HepG2 (cell line): ENCODE measurements around the gene SS18L1. TPM values are rescaled to one million over a fixed set of nuclear protein-coding genes. Genes with fewer than 3 reads are reported as not detected.

Source experiments
- AKAP8 ChIP-seq: sonication (generic); formaldehyde crosslinking; IDR thresholded peaks from 2 replicates; pipeline ENCODE4 v1.5.1; 2020; ENCODE audit warnings: mild to moderate bottlenecking, missing genetic modification reagents
- NRL ChIP-seq: sonication (generic); formaldehyde crosslinking; IDR thresholded peaks from 2 replicates; pipeline ENCODE4 v1.5.0; 2020; ENCODE audit warnings: missing genetic modification reagents, mild to moderate bottlenecking, moderate library complexity, borderline replicate concordance
- ZSCAN21 ChIP-seq: sonication (generic); formaldehyde crosslinking; IDR thresholded peaks from 2 replicates; pipeline ENCODE4 v1.8.0; 2022; ENCODE audit warnings: mild to moderate bottlenecking, missing genetic modification reagents, moderate library complexity, borderline replicate concordance
- polyA plus RNA-seq, 8 experiments: library from polyadenylated mRNA; depleted of rRNA in 3 of 8; stranded (reverse) in 7 of 8; unstranded in 1 of 8; fragments of >200 nt; fragmentation: Illumina TruSeq in 4 of 8; extraction: Trizol in 4 of 8; gene quantifications; 2 replicates each; pipeline versions ENCODE4 v1.2.1 to v1.2.3, GENCODE V29; 2011 to 2016; ENCODE audit warnings: low read depth in 4 of 8, missing spikeins in 1 of 8, mixed read lengths in 1 of 8; ENCODE audit not compliant: insufficient read depth in 1 of 8
- total RNA-seq, 5 experiments: library from RNA; depleted of rRNA; stranded (reverse); fragments of >200 nt; fragmentation: Illumina TruSeq; extraction: Trizol; gene quantifications; 2 replicates each; pipeline ENCODE4 v1.2.3, GENCODE V29; 2016; ENCODE audit warnings: low read depth in 1 of 5
- TF ChIP-seq, protein P1 (sequence below): sonication (generic); formaldehyde crosslinking; IDR thresholded peaks from 2 replicates; pipeline ENCODE4 v1.4.0; 2020; ENCODE audit warnings: missing genetic modification reagents
- TF ChIP-seq, protein P2 (sequence below): sonication (generic); formaldehyde crosslinking; IDR thresholded peaks from 2 replicates; pipeline ENCODE4 v1.5.0; 2020; ENCODE audit warnings: mild to moderate bottlenecking, missing genetic modification reagents, borderline replicate concordance

Gene SS18L1
- total and polyA plus RNA-seq, 2 of the 13 experiments (the other 11 are each of a cell fraction or from before 2014, with no cell fraction given) = 17.8 to 27.6 TPM

DNA sequence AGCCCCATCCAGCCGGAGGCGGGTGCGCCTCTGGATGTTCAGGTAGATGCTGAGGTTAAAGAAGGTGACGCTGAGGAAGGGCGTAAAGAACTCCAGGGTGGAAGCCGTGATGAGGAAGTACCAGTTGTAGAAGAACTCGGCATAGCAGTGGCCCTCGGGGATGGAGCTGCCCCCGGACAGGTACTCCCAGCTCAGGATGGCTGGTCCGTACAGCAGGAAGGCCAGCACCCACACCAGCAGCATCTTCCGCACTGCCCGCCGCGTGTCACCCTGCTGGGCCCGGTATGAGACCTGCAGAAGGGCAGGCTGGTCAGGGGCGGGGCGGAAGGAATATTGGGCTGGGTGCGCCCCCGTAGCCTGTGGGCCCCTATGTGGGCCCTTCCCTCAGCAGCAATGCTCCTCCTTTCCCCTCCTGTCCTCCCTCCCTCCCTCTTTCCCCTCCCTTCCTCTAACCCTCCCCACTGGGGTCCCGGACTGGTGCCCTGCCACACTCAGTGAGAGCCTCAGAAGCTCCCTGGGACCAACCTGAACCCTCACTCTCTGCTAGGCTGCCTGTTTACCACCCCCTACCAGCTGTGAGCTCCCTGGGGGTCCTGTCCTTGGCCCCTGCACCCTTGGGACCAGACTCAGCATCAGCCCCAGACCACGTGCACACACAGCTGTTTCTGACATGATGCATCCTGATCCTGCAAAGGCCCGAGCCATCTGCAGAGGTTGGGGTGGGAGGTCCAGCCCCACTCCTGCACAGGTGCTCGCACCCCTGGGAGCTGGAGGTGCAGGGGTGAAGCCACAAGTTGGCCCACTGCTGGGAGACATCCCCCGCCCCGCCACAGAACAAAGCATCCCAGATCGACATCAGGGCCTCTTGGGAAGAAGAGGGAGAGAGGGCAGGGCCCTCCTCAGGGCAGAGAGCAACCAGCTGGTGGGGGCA, 73.3 kb downstream of the SS18L1 start (continued):
- TF ChIP-seq, protein P1, sequence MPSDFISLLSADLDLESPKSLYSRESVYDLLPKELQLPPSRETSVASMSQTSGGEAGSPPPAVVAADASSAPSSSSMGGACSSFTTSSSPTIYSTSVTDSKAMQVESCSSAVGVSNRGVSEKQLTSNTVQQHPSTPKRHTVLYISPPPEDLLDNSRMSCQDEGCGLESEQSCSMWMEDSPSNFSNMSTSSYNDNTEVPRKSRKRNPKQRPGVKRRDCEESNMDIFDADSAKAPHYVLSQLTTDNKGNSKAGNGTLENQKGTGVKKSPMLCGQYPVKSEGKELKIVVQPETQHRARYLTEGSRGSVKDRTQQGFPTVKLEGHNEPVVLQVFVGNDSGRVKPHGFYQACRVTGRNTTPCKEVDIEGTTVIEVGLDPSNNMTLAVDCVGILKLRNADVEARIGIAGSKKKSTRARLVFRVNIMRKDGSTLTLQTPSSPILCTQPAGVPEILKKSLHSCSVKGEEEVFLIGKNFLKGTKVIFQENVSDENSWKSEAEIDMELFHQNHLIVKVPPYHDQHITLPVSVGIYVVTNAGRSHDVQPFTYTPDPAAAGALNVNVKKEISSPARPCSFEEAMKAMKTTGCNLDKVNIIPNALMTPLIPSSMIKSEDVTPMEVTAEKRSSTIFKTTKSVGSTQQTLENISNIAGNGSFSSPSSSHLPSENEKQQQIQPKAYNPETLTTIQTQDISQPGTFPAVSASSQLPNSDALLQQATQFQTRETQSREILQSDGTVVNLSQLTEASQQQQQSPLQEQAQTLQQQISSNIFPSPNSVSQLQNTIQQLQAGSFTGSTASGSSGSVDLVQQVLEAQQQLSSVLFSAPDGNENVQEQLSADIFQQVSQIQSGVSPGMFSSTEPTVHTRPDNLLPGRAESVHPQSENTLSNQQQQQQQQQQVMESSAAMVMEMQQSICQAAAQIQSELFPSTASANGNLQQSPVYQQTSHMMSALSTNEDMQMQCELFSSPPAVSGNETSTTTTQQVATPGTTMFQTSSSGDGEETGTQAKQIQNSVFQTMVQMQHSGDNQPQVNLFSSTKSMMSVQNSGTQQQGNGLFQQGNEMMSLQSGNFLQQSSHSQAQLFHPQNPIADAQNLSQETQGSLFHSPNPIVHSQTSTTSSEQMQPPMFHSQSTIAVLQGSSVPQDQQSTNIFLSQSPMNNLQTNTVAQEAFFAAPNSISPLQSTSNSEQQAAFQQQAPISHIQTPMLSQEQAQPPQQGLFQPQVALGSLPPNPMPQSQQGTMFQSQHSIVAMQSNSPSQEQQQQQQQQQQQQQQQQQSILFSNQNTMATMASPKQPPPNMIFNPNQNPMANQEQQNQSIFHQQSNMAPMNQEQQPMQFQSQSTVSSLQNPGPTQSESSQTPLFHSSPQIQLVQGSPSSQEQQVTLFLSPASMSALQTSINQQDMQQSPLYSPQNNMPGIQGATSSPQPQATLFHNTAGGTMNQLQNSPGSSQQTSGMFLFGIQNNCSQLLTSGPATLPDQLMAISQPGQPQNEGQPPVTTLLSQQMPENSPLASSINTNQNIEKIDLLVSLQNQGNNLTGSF (CRISPR knock-in tag) = no peak
- no peak for TF ChIP-seq ZSCAN21 (CRISPR knock-in tag)
- no peak for TF ChIP-seq AKAP8
- TF ChIP-seq NRL (CRISPR knock-in tag) = no peak
- TF ChIP-seq, protein P2, sequence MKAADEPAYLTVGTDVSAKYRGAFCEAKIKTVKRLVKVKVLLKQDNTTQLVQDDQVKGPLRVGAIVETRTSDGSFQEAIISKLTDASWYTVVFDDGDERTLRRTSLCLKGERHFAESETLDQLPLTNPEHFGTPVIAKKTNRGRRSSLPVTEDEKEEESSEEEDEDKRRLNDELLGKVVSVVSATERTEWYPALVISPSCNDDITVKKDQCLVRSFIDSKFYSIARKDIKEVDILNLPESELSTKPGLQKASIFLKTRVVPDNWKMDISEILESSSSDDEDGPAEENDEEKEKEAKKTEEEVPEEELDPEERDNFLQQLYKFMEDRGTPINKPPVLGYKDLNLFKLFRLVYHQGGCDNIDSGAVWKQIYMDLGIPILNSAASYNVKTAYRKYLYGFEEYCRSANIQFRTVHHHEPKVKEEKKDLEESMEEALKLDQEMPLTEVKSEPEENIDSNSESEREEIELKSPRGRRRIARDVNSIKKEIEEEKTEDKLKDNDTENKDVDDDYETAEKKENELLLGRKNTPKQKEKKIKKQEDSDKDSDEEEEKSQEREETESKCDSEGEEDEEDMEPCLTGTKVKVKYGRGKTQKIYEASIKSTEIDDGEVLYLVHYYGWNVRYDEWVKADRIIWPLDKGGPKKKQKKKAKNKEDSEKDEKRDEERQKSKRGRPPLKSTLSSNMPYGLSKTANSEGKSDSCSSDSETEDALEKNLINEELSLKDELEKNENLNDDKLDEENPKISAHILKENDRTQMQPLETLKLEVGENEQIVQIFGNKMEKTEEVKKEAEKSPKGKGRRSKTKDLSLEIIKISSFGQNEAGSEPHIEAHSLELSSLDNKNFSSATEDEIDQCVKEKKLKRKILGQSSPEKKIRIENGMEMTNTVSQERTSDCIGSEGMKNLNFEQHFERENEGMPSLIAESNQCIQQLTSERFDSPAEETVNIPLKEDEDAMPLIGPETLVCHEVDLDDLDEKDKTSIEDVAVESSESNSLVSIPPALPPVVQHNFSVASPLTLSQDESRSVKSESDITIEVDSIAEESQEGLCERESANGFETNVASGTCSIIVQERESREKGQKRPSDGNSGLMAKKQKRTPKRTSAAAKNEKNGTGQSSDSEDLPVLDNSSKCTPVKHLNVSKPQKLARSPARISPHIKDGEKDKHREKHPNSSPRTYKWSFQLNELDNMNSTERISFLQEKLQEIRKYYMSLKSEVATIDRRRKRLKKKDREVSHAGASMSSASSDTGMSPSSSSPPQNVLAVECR (CRISPR knock-in tag) = no peak; the same call in 1 of the 2 replicates
- TF ChIP-seq, all 625 proteins: peak for 10
